Esophagus squamous epithelium (tissue), 5 donors: ENCODE measurements around the gene CDK12. TPM values are rescaled to one million over a fixed set of nuclear protein-coding genes. Genes with fewer than 3 reads are reported as not detected.

Experiments used
- DNase-seq: peaks from one replicate; lab custom pipeline; 2025; lab: John Stamatoyannopoulos, UW
- H3K27ac ChIP-seq, 4 donors: fragments of 200-600 bp; sonication (generic); one replicate each; pipeline ENCODE4 v1.5.1; 2016 to 2019; ENCODE audit warnings: mild to moderate bottlenecking in 1 of 4
- H3K27me3 ChIP-seq, 4 donors: fragments of 200-600 bp; sonication (generic); 1 replicate in 3 of 4; 2 replicates in 1 of 4; pipeline versions ENCODE4 v1.5.1 to v1.6.0; 2017 to 2021; ENCODE audit warnings: antibody characterized with exemption in 1 of 4
- H3K36me3 ChIP-seq, 3 donors: fragments of 200-600 bp; sonication (generic); one replicate each; pipeline ENCODE4 v1.5.1; 2016 to 2019
- H3K4me1 ChIP-seq, 3 donors: fragments of 200-600 bp; sonication (generic); one replicate each; pipeline ENCODE4 v1.5.1; 2017 to 2019
- H3K4me3 ChIP-seq, 4 donors: fragments of 200-600 bp; sonication (generic); 1 replicate in 3 of 4; 2 replicates in 1 of 4; pipeline ENCODE4 v1.5.1; 2016 to 2019; ENCODE audit warnings: mild to moderate bottlenecking in 2 of 4, moderate library complexity in 1 of 4
- H3K9me3 ChIP-seq, 3 donors: fragments of 200-600 bp; sonication (generic); one replicate each; pipeline ENCODE4 v1.5.1; 2016 to 2019
- CTCF ChIP-seq, 6 experiments: fragments of 450-650 bp in 4 of 6; fragments of 200-600 bp in 2 of 6; sonication (generic) in 2 of 6; IDR thresholded peaks; one replicate each; pipeline ENCODE4 v1.5.1; 2016 to 2019; ENCODE audit warnings: antibody characterized with exemption in 6 of 6, mild to moderate bottlenecking in 4 of 6, moderate library complexity in 4 of 6
- POLR2A ChIP-seq, 4 donors: fragments of 450-650 bp; IDR thresholded peaks; one replicate each; pipeline ENCODE4 v1.6.1; 2017; ENCODE audit warnings: antibody characterized with exemption in 4 of 4, mild to moderate bottlenecking in 4 of 4, moderate library complexity in 3 of 4
- WGBS, 2 donors: methylation state at CpG; one replicate each; pipeline ENCODE4 v1.1.5; 2018; 5-methylcytosine and 5-hydroxymethylcytosine counted together
- intact Hi-C: fragments of 100-400 bp; cut with DNase I; formaldehyde crosslinking; loops from one replicate; pipeline ENCODE4 v1.15.0; 2022
- total RNA-seq, 4 donors: library from RNA; depleted of rRNA; stranded (reverse); fragments of >200 nt; gene quantifications; one replicate each; pipeline ENCODE4 v1.1.0, GENCODE V29; 2016
- donor health status: DM: yes; HTN: yes; CAD: no.

Gene CDK12
- total RNA-seq, 4 donors from 2014 or later = 22.9 to 47.3 (median 33.5) TPM

GRCh38 chr17:39573447-39574298, 112.4 kb downstream of the CDK12 start:
- 2% methylated on average over 32 to 37 of the region's 66 CpGs for WGBS, 2 donors
- Histone ChIP-seq H3K9me3 (no peaks in the 10 kb centered on the region), H3K27me3 (peaks cover 0 to 5% (median 0%) of the 10 kb centered on the region in 4 donors), H3K4me3 (peak overlapping the region; percentile 54 to 88 (median 80)), H3K27ac (peak overlapping the region; percentile 83 to 94 (median 90)), H3K4me1 (peaks cover 0 to 31% (median 12%) of the 10 kb centered on the region in 3 donors), H3K36me3 (peaks cover 0 to 29% (median 0%) of the 10 kb centered on the region in 3 donors)
- no peak for TF ChIP-seq CTCF (IDR thresholded peaks at IDR 0.05)
- TF ChIP-seq POLR2A (IDR thresholded peaks at IDR 0.05) = peak in 2 of 4 donors; percentile 18 to 27
- no peak for DNase-seq
- intact Hi-C loops = no loop called here

GRCh38 chr17:39576187-39576586, 114.9 kb downstream of the CDK12 start:
- Histone ChIP-seq H3K27ac (no peak overlapping the region), H3K4me1 (peaks cover 0 to 37% (median 12%) of the 10 kb centered on the region in 3 donors), H3K4me3 (no peak overlapping the region), H3K27me3 (peaks cover 0 to 10% (median 0%) of the 10 kb centered on the region in 4 donors), H3K9me3 (no peaks in the 10 kb centered on the region), H3K36me3 (peaks cover 0 to 5% (median 0%) of the 10 kb centered on the region in 3 donors)
- WGBS, 2 donors = 21 to 37% methylated on average over 2 to 5 of the region's 7 CpGs
- no peak for DNase-seq
- TF ChIP-seq POLR2A (IDR thresholded peaks at IDR 0.05) (no peak), CTCF (IDR thresholded peaks at IDR 0.05) (peak in 5 of 6 experiments; percentile 14 to 35 (median 24))
- intact Hi-C loops = no loop called here

- H3K27me3 ChIP-seq = peaks cover 0 to 10% (median 0%) of the 10 kb centered on the region in 4 donors
- intact Hi-C loops = no loop called here
- 69 to 100% methylated on average over 1 to 2 of the region's 2 CpGs for WGBS, 2 donors
- DNase-seq = no peak
- H3K4me1 ChIP-seq = peaks cover 0 to 23% (median 5%) of the 10 kb centered on the region in 3 donors
- H3K27ac ChIP-seq = no peak overlapping the region
- TF ChIP-seq POLR2A (IDR thresholded peaks at IDR 0.05) = no peak
- no peak for TF ChIP-seq CTCF (IDR thresholded peaks at IDR 0.05)
- no peaks in the 10 kb centered on the region for H3K9me3 ChIP-seq
- H3K36me3 ChIP-seq = no peaks in the 10 kb centered on the region
- no peak overlapping the region for H3K4me3 ChIP-seq
Observed at GRCh38 chr17:39578272-39578671, 117.0 kb downstream of the CDK12 start.

- DNase-seq = no peak
- TF ChIP-seq CTCF (IDR thresholded peaks at IDR 0.05) (no peak), POLR2A (IDR thresholded peaks at IDR 0.05) (no peak)
- Histone ChIP-seq H3K36me3 (no peaks in the 10 kb centered on the region), H3K9me3 (no peaks in the 10 kb centered on the region), H3K27me3 (peaks cover 0 to 10% (median 0%) of the 10 kb centered on the region in 4 donors), H3K27ac (no peak overlapping the region), H3K4me1 (peaks cover 0 to 11% (median 0%) of the 10 kb centered on the region in 3 donors), H3K4me3 (no peak overlapping the region)
- 42 to 51% methylated on average over 7 to 8 of the region's 8 CpGs for WGBS, 2 donors
- intact Hi-C loops = no loop called here
Observed at GRCh38 chr17:39579318-39580081, 118.2 kb downstream of the CDK12 start.
